Astrocyte of the cerebellum (primary cell): ENCODE results near the gene PIP4K2C.

Experiments used
- DNase-seq: peaks from one replicate; pipeline ENCODE4 v3.0.0-alpha.2; 2011; ENCODE audit warnings: low read depth
- H3K4me3 ChIP-seq: 2 replicates; pipeline ENCODE4 v1.5.1; 2011; ENCODE audit warnings: mild to moderate bottlenecking, low read depth, low read length, moderate library complexity
- CTCF ChIP-seq: IDR thresholded peaks from 2 replicates; pipeline ENCODE4 v1.5.1; 2012; ENCODE audit warnings: low read length, low read depth, moderate library complexity, mild to moderate bottlenecking; ENCODE audit errors: missing control alignments
- in situ Hi-C: cut with HindIII; loops from 2 replicates; pipeline ENCODE4 v1.10.0; 2017; ENCODE audit warnings: low sequenced_read_pairs

The PIP4K2C gene

GRCh38 chr12:57623811-57624390 lies 32.9 kb downstream of the PIP4K2C start:
- TF ChIP-seq CTCF, result no peak
- H3K4me3 ChIP-seq, result no peak overlapping the region
- in situ Hi-C loops, result no loop called here
- no peak for DNase-seq

- no peak overlapping the region for H3K4me3 ChIP-seq
- in situ Hi-C loops, result loop anchor here (5.0 kb wide), 1 partner anchor 37 kb away; no protein-coding TSS in a partner anchor
- DNase-seq, result no peak
- TF ChIP-seq CTCF, result no peak
These were observed 33.6 kb downstream of the PIP4K2C start for GRCh38 chr12:57624441-57625220.

- in situ Hi-C loops, result loop anchor here (5.0 kb wide), 1 partner anchor 38 kb away; no protein-coding TSS in a partner anchor
- no peak overlapping the region for H3K4me3 ChIP-seq
- no peak for DNase-seq
- no peak for TF ChIP-seq CTCF
These were observed 34.5 kb downstream of the PIP4K2C start for GRCh38 chr12:57625261-57626032.

GRCh38 chr12:57626111-57626920 lies 35.3 kb downstream of the PIP4K2C start:
- H3K4me3 ChIP-seq, result no peak overlapping the region
- in situ Hi-C loops, result loop anchor here (5.0 kb wide), 1 partner anchor 39 kb away; no protein-coding TSS in a partner anchor
- TF ChIP-seq CTCF, result no peak
- no peak for DNase-seq

- no peak overlapping the region for H3K4me3 ChIP-seq
- no peak for DNase-seq
- no peak for TF ChIP-seq CTCF
- in situ Hi-C loops, result loop anchor here (5.0 kb wide), 1 partner anchor 40 kb away; no protein-coding TSS in a partner anchor
These were observed 36.0 kb downstream of the PIP4K2C start for GRCh38 chr12:57626921-57627445.
